Superior temporal gyrus (tissue), 1 donor: Measurements from ENCODE around the gene GCDH.
"Not testable (repeated sequence)": the region's sequence is repeated elsewhere in the genome, so short reads cannot be mapped to it uniquely, and the experiment has no call there.

Experiments used
- DNase-seq: peaks from one replicate; pipeline ENCODE4 v3.0.0-alpha.2; 2016; ENCODE audit errors: extremely low spot score

Gene GCDH

DNA sequence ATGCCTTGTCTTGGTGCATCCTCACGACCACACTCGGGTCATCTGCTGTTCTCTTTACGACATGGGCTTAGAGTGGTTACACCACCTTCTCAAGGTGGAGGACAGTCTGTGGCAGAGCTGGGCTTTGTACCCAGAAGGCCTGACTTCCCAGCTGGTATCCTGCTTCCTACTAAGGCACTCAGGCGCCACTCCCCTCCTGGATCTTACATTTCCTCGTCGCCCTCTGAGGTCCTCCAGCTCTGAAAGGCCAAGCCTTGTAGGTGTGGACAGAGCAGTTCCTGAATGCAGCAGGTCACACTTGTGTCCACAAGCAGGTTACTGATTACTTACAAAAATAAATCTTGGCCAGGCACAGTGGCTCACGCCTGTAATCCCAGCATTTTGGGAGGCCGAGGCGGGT is 16.2 kb downstream of the GCDH start:
- no peak for DNase-seq

DNA sequence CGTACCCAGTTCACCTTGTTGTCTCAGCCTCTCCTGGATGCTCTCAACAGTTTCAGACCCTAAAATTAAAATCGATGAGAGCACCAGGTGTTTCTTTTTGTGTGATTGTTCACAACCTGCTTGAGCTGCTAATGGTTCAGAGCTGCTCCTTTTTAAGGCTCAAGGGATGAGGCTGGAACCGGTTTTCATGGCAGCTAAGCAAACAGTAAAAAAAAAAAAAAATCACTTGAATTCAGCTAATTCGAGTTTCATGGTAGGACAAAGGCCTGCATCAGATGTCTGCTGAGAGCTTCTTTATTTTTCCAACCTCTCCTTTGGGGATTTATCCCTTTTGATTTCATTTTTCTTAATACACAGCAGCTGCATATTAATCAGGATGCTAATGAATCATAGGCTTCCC is 21.6 kb downstream of the GCDH start:
- no peak for DNase-seq

DNA sequence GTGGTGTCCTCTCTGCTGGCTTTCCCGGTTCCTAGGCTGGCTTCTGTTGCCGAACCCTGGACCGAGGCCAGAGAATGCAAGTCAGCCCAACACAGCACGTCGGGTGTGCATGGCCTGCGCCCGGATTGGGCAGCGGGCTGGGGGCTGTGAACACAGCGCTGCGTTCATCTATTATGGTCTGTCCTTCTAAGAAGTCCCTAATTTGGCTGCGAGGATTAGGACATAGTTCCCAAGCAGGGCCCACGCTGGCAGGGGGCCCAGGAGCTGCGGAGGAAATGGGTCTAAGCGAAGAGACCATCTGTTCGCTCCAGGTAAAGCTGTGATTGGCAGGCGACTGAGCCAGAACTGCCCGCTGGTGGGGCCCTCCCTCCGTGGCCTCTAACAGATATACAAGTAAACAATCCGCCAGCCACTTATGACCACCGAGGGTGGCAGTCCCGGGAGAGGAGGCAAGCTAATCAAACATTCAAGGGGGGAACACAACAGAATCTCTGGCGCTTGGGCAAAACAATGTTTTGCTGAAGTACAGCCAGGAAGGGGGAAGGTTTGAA is 22.1 kb downstream of the GCDH start:
- DNase-seq, result peak; percentile 78

DNA sequence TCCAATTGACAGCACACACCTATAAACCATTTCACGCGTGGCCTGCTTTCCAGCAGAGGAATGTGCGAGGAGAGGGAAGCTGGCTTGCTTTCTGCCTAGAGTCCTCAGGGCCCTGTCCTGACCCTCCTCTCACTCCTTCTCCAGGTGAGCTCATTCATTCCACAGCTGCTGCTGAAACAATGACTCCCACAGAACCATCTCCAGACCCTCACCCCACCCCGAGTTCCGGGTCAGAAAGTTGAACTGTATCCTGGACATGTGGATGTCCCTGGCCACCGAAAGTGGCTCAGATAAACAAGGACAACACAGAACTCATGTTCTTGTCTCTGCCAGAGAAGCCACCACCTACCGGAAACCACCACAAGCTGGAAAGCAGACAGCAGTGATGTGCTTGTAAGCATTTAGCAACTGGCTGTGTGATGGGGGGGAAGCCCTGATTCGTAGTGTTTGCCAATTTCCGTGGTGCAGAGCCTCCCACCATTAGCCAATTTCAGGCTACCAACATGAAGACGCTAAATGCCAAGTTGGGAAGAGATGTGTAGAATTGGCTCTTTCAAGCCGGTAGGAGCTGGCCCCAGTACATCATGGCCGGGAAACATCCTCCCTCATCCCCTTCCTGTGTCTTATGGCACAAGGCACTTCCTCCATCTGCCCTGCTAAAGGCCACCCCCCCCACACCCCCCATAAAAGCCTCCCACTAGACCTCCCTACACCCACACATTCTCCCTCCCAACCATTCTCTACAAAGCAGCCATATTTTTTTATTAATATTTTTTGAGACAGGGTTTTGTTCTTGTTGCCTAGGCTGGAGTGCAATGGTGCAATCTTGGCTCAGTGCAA is 23.1 kb downstream of the GCDH start:
- DNase-seq, result peak; percentile 20

DNA sequence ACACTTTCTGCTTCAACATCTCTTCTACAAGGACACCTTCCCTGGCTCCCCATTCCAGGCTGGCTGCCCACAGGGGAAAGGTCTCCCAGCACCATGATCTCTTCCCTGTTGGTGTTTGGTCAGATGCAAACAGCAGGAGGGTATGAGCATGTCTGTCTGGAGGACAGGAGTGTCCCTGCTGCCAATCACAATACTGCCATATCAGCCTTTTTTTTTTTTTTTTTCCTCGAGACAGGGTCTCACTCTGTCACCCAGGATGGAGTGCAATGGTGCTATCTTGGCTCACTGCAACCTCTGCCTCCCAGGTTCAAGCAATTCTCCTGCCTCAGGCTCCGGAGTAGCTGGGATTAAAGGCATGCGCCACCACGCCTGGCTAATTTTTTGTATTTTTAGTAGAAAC is 24.9 kb downstream of the GCDH start:
- not testable (repeated sequence) for DNase-seq

DNA sequence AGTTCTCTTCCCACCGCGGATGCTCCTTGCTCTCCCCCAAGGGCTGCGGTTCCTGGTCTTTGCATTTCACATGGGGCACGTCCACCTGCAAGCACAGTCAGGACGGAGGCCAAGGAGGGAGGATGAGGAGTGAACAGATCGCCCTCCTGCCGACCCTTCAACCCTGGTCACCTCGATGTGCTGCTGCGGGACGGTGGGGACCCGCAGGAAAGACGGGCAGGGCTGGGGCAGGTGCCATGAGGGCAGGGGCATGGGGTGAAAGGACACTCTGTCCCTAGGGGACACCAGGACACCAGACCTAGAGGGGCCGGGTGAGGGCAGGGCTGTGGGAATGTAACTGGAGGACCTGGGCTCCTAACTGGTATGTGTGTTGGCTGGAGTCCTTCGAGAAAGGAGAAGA is 27.3 kb downstream of the GCDH start:
- no peak for DNase-seq

DNA sequence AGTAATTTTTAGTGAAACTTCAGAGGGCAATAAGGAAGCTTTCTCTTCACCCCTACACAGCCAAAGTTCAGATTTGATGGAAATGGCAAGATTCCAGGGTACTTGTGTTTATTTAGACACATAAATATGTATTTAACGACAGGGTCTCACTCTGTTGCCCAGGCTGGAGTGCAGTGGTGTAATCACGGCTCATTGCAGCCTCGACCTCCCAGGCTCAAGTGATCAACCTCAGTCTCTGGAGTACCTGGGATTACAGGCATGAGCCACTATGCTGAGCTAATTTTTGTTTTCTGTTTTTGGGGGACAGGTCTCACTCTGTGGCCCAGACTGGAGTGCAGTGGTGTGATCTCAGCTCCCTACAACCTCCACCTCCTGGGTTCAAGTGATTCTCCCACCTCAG is 30.1 kb downstream of the GCDH start:
- no peak for DNase-seq

DNA sequence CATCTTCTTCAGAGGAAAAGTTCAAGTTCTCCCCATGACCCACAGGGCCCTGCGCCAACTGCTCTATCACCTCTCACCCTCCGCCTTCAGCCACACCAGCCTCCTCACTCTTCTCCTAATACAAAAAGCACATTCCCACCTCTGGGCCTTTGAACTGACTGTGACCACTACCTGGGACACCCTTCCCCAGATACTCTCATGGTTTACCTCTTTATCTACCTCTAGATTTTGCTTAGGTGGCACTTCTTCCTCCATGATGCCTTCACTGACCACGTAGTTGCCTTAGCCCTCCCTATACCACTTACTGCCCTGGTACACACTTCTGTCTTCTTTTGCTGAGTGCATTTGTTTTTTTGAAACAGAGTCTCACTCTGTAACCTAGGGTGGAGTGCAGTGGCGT is 32.0 kb downstream of the GCDH start:
- DNase-seq, result no peak

DNA sequence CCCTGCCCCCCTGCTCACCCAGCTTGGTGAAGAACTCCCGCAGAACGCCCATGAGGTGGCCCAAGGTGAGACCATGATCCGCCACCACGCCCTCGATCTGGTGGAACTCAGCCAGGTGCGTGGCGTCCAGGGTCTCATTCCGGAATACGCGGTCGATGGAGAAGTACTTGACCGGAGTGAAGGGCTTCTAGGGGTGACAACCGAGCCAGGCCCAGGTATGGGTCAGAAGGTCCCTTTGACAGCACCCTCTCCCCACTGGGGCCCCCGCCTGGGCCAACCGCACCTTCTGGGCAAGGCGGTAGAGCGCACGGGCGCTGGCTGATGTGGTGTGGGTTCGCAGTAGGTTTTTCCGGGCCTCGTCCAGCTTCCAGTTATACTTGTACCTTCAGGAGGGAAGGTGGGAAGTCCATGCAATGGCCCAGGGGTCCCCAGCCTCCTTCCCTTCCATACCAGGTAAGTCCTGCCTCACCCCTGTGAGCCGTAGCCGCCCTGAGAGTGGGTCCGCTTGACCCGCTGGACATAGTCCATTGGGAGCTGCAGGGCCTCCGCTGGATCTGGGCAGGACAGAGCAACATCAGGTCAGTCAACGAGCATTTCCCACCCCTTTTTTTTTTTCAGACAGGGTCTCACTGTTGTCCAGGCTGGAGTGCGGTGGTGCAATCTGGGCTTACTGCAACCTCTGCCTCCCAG is 33.8 kb downstream of the GCDH start:
- DNase-seq, result no peak

DNA sequence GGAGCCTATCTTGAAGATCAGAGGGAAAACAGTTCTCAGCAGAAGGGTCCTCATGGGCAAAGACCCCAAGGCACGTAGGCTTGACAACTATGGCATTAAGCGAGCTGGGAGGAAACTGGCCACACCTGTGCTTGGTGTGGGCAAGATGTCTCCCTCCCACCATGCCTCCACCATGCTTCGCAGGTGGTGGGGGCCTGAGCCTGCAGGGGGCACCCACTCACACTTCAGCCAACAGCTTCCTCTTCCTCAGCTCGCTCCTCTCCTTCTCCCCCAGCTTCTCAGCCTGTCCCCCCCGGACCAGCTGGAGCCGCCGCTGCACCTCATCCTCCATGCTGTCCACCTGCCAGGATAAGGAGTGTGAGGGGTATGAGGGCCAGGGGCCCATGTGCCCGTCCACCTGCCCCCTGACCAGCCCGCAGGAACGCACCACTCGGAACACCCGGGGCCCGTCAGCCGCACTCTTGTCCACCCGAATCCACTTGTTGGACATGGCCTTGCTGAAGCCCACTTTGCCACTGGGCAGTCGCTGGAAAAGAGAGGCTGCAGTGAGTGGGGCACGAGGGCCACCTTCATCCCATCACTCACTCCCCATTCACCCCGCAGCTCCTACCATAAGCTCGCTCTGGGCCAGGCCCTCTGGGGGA is 39.2 kb downstream of the GCDH start:
- no peak for DNase-seq

DNA sequence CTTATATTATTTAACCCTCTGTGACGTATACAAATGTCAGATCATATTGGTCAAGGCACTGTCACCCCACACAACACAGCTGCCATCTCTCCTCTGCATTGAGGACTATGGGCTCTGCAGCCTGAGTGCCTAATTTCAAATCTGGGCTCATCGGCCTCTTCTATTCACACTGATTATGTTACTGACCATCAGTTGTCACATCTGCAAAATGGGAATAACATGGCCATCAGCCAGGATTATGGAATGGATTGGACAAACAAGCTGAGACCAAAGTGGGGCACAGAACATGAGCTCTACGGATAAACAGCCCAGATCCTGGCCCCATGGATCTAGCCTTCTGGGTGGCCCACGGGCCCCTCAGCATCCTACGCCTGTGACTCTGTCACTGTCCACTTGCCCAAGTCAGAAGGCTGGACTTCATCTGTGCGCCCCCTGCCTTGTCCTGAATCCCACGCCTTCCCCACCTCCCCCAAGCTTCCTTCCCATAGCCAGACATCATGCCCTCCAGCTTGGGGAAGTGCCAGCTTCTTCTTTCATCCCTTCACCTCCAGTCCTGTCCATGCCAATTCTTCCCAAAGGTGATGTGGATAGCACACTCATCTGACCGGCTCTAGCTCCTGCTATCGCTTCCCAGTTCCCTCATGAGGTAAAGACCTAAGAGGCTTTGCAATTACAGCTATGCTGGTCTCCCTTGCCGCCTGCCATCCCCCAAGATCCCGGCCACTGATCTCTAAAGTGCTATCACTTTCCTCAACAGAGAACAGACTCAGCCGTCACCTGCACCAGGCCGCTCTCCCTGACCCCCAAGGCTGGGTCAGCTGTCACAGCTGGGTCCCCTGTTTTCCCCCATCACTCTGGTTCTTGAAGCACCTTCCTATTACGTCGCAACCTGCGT is 41.7 kb downstream of the GCDH start:
- DNase-seq, result no peak

DNA sequence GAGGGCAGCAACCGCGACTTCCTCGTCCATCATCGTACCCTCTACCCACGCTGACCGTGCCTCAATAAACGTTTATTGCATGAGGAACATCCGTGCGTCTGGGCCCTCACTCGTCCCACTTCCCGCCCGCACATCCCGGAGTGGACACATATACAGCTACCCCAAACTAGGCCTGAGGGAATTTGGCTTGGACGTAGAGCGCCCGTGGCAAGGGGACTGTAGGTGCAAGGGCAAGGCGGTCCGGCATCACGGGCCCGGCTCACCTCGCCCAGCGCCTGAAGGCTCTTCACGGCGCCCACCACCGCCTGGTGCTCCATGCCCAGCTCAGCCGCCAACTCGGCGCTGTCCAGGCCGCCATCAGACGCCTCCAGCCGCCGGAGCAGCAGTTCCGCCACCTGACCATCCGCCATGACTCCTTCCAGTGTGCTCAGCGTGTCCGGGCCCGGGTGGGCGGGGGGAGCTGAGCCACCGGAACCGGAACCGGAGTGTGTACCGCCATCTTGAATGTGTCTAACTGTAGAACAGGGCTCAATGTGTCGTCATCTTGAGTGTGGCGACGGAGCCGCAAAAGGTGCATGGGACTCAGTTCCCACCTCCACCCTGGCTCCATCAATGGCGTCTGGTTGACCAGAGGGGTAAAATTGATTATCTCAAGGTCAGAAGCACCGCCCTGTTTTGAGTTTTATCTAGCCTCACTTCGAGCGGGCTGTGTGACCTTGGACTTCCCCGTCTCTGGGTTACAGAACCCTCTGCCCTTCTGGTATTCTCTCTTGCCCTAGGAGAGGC is 42.5 kb downstream of the GCDH start, which contains the start of gene FARSA:
Gene FARSA (minus strand): TSS at position 425 of the 786 bp plus-strand sequence. CDS start 15 bp downstream, at position 410.
- peak; percentile 97 for DNase-seq

DNA sequence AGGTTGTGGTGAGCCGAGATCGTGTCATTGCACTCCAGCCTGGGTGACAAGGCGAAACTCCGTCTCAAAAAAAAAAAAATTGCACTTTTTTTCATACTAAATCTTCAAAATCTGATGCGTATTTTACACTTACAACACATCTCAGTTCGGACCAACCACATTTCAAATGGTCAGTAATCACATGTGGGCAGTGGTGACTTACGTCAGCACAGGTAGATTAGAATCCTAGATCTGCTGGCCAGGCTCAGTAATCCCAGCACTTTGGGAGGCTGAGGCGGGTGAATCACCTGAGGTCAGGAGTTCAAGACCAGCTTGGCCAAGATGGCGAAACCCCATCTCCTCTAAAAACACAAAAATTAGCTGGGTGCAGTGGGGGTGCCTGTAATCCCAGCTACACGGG is 44.1 kb downstream of the GCDH start:
- no peak for DNase-seq

DNA sequence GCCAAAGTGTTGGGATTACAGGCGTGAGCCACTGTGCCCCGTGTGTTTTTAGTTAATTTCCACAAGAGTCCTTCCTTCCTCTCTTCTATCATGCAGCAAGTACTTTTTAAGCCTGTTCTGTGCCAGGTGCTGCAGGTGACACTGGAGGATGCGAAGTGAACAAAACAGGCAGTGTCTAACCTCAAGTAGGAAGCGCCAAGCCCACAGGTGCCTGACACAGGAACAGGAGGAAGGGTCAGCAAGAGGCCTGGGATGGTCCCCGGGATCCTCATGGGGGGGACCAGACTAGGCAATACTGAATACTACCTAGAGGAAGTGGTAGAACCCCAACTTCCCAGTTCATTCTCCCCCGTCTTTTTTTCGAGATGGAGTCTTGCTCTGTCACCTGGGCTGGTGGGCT is 45.6 kb downstream of the GCDH start:
- DNase-seq, result no peak

DNA sequence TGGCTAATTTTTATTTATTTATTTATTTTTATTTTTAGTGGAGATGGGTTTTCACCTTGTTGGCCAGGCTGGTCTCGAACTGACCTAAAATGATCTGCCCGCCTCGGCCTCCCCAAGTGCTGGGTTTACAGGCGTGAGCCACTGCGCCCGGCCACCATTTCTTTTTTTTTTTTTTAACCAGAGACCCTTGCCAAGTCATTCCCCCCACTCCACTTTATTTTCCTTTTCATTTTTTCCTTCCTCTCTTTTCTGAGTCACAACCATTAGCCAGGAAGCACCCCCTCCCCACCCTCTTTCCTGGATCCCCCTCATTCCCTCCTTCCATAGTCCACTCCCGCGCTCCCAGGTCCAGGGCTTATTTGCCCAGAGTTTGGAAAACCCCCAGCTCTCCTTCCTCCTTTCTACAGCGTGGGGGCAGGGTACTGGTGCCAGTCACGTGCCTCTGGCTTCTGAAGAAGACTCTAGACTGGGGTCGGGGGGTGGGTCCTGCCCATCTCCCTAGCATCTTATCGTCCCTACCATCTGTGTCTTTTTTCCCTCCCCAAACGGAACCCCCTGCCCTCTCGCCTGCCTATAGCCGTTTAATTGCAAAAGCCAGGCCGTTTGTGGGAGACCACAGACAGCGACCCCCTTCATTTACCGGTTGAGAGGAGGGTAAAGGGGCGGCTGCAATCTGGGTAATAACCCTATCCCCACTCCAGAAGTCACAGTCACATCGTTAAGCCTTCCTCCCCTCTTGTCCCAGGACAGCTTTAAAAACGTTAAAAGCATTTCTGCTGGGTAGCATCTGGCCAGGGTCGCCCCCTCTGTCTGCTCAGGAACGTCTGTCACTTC is 46.4 kb downstream of the GCDH start:
- DNase-seq, result no peak

DNA sequence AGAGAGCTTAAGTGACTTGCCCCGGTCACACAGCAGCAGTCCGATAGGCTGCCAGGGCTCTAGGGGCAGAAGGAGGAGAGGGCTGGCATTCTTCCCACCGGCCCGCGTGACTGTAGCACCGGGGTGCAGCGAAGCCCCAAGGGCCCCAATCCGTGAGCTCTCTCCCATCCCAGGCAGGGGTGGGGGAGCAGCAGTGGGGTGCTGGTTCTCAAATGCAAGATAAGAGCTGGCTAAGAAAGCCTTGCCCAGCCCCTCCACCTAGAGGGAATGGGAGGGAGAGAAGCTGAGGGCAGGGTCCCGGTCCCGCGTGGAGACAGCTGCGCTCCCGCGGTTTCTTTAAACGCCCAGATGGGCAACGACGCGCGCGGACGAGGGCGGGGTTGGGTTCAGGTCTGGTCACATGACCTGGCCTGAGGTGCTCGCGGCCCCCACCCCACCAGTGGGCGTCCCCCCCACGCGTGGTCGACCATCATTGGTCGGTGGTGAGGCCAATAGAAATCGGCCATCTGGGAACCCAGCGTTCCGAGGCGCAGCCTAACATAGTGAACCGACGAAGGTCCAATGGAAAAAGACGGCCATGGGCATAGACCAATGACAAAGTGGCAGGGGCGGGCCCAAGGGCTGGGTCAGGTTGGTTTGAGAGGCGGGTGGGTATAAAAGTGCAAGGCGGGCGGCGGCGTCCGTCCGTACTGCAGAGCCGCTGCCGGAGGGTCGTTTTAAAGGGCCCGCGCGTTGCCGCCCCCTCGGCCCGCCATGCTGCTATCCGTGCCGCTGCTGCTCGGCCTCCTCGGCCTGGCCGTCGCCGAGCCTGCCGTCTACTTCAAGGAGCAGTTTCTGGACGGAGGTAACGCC is 47.2 kb downstream of the GCDH start, which contains the start of gene CALR:
Gene CALR (plus strand): TSS at position 683 of the 852 bp plus-strand sequence. CDS start 71 bp downstream, at position 754.
- peak; percentile 100 for DNase-seq

DNA sequence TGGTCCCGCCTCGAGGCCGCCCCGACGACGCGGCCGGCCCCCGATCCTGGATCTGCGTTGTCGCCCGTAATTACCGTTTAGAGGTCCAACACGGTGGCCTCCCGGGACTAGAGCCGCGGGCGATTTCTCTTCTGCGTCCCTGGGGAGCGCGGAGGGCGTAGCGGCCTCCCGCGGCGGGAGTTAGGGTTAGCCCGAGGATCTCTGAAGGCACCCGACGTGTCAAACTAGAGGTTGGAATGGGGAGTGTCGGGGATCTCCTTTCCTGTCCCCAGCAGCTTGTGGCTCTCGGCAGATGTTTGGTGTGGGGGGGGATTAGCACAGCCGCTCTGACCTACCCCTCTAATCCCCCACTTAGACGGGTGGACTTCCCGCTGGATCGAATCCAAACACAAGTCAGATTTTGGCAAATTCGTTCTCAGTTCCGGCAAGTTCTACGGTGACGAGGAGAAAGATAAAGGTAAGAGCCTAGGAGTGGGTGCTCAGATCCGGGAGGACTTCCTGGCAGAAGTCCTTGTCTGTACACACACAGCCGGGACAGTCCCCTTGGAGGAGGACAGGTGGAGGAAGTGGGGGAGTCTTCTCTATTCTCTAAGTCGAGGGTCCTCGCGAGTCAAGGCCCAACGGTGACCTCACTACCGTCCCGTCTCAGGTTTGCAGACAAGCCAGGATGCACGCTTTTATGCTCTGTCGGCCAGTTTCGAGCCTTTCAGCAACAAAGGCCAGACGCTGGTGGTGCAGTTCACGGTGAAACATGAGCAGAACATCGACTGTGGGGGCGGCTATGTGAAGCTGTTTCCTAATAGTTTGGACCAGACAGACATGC is 48.0 kb downstream of the GCDH start:
- no peak for DNase-seq

DNA sequence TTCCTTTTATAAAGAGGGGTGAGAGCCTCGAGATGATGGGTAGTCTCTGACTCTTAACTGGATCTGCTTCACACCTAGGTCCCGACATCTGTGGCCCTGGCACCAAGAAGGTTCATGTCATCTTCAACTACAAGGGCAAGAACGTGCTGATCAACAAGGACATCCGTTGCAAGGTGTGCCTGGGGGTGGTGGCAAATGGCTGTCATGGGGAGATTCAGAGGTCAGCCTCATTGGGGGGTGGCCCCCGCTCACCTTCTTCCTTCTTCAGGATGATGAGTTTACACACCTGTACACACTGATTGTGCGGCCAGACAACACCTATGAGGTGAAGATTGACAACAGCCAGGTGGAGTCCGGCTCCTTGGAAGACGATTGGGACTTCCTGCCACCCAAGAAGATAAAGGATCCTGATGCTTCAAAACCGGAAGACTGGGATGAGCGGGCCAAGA is 49.0 kb downstream of the GCDH start:
- no peak for DNase-seq
